ENCODE data around the gene USP3. TPM values are rescaled to one million over a fixed set of nuclear protein-coding genes. Genes with fewer than 3 reads are reported as not detected.

USP3 gene
- total RNA-seq, 2 experiments from 2014 or later = 34.6 to 53.0 TPM

GRCh38 chr15:63500265-63501250 is 3.8 kb upstream of the USP3 start:
- Histone ChIP-seq H3K27ac (ENCODE audit: low read depth, low read length, poor library complexity, severe bottlenecking) (peak overlapping the region; percentile 77), H4K20me1 (ENCODE audit: insufficient read depth, low read length) (no peaks in the 10 kb centered on the region), H2AFZ (ENCODE audit: low read length) (peak overlapping the region; percentile 96), H3K79me2 (ENCODE audit: insufficient read depth, low read depth, low read length) (peaks cover 8% of the 10 kb centered on the region; the same call in 1 of the 2 replicates), H3K36me3 (ENCODE audit: insufficient read depth, low read length) (no peaks in the 10 kb centered on the region), H3K4me1 (ENCODE audit: insufficient read depth, low read length, poor library complexity, severe bottlenecking) (peaks cover 73% of the 10 kb centered on the region), H3K4me2 (ENCODE audit: low read length) (peak overlapping the region; percentile 83), H3K9me2 (ENCODE audit: insufficient read depth, low read length) (no peaks in the 10 kb centered on the region), H3K9me3 (ENCODE audit: low read length) (no peaks in the 10 kb centered on the region), H3K4me3 (ENCODE audit: low read depth, low read length, poor library complexity, severe bottlenecking) (peak overlapping the region; percentile 72)
- intact Hi-C loops (cut with micrococcal nuclease; ENCODE audit: unreplicated experiment) = loop anchor here (10.0 kb wide), 1 partner anchor 306 kb away; no protein-coding TSS in a partner anchor
- no peak for TF ChIP-seq EZH2phosphoT487 (IDR thresholded peaks at IDR 0.05; ENCODE audit: borderline replicate concordance, low read depth, low read length)
- no peak; the same call in 1 of the 2 replicates for TF ChIP-seq CTCF (conservative IDR thresholded peaks at IDR 0.05; ENCODE audit: low read length)
- peak; percentile 53 for DNase-seq (ENCODE audit: low spot score)
- BruUV-seq (replicated peaks) = no TSS peak
- CTCF ChIA-PET (ENCODE audit: unreplicated experiment) = no interaction called here
- POLR2A ChIA-PET = interaction anchor here (0.9 to 1.3 kb wide), 2 partner anchors 11 to 30 kb away, joined by 3 read pairs; no protein-coding TSS in a partner anchor

- Histone ChIP-seq H2AFZ (ENCODE audit: low read length) (peak overlapping the region; percentile 96), H3K9me2 (ENCODE audit: insufficient read depth, low read length) (no peaks in the 10 kb centered on the region), H3K4me2 (ENCODE audit: low read length) (peak overlapping the region; percentile 83), H3K4me3 (ENCODE audit: low read depth, low read length, poor library complexity, severe bottlenecking) (peak overlapping the region; percentile 72), H3K4me1 (ENCODE audit: insufficient read depth, low read length, poor library complexity, severe bottlenecking) (peaks cover 71% of the 10 kb centered on the region), H3K9me3 (ENCODE audit: low read length) (no peaks in the 10 kb centered on the region), H3K79me2 (ENCODE audit: insufficient read depth, low read depth, low read length) (peaks cover 17% of the 10 kb centered on the region), H3K27ac (ENCODE audit: low read depth, low read length, poor library complexity, severe bottlenecking) (peak overlapping the region; percentile 77), H4K20me1 (ENCODE audit: insufficient read depth, low read length) (peaks cover 4% of the 10 kb centered on the region; the same call in 1 of the 2 replicates), H3K36me3 (ENCODE audit: insufficient read depth, low read length) (no peaks in the 10 kb centered on the region)
- peak; percentile 31 for DNase-seq (ENCODE audit: low spot score)
- ChIA-PET CTCF (ENCODE audit: unreplicated experiment) (no interaction called here), POLR2A (interaction anchor here (0.5 to 1.5 kb wide), 8 partner anchors 12 to 590 kb away, joined by 3 to 9 read pairs (median 4); no protein-coding TSS in a partner anchor)
- TF ChIP-seq EZH2phosphoT487 (IDR thresholded peaks at IDR 0.05; ENCODE audit: borderline replicate concordance, low read depth, low read length) (no peak), CTCF (conservative IDR thresholded peaks at IDR 0.05; ENCODE audit: low read length) (no peak)
- intact Hi-C loops (cut with micrococcal nuclease; ENCODE audit: unreplicated experiment) = loop anchor here (10.0 kb wide), 1 partner anchor 307 kb away; no protein-coding TSS in a partner anchor
- no TSS peak for BruUV-seq (replicated peaks)
Observed at GRCh38 chr15:63501256-63502089, 2.9 kb upstream of the USP3 start.
